Activated CD8-positive, alpha-beta memory T cell treated with anti-CD3 and anti-CD28 coated beads for 4 hours (primary cell): ENCODE results near the gene KRTAP13-3.

Source experiments
- DNase-seq, 2 donors: peaks; one replicate each; pipeline ENCODE4 v3.0.0-alpha.2; 2020; ENCODE audit warnings: low read depth in 2 of 2

KRTAP13-3 gene, protein sequence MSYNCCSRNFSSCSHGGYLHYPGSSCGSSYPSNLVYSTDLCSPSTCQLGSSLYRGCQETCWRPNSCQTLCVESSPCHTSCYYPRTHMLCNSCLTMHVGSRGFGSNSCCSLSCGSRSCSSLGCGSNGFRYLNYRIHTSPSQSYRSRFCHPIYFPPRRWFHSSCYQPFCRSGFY

DNA sequence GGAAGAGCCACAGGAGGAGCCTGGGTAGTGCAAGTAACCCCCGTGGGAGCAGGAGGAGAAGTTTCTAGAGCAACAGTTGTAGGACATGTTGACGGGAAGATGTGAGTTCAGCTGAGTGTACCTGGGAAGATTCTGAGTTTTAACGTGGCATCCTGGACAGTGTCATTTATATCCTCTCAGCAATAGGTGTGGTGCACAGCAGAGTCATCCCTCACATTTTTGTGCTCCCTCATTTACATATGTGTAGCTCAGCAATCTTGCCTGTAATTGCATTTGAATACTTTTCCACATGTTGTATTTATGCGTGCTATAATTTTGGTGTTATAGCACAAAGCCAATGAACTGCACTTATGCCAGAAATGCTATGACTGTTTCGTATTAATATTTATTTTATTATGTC lies at the start of gene KRTAP13-3:
Gene KRTAP13-3 (minus strand): TSS at position 101 of the 400 bp plus-strand sequence. CDS start 14 bp downstream, at position 87.
- no peak for DNase-seq

DNA sequence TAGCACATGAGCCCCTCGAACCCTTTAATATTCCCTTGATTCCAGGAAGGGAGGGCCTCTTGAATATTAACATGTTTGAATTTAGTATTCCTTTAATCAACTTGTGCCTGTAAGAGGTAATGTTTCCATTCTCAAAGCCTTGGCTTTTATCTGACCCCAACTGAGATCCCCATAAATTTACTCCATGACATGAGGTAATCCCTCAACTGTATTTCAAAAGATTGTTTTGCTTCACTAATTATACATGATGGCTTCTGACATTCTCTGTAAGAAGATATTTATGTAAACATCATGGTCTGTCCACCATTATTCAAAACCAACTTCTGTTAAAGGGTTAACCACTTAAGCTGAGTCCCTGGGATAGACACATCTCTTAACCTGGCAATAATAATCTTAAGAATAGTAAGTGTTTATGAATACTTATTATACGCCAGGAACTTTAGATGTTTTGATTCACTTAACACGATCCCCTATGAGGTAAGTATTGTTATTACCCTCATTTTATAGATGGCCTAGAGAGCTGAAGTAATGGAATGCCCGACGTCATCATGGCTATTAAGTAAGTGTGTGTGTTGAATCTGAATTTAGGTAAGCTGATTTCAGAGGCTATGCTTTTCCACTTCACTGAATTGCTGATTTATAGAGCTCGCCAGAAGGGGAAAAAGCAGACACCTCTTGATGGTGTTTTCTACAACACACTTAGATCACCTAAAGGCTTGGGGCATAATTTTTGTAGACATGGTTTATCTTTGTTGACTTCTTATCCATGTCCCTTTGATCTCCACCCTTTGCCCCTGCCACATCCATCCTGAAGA lies 43.4 kb upstream of the KRTAP13-3 start:
- DNase-seq, result no peak

DNA sequence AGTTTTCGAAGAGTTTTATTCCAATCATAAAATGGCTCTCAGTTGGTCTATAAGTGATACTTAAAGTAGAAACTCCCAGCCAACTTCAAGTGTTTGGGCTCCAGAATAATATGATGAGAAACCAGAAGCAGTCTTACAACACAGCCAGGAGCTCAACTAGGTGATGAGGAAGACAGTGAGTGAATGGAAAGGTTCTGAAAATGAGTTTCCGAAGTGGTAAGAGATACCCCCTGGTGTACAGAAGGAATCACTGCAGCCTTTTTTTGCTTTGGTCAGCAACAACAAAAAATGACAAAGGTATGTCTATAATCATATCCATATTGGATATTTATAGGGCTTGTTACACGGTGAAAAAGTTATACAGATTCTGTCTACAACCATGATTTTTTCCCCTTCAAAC lies 38.0 kb upstream of the KRTAP13-3 start:
- no peak for DNase-seq

DNA sequence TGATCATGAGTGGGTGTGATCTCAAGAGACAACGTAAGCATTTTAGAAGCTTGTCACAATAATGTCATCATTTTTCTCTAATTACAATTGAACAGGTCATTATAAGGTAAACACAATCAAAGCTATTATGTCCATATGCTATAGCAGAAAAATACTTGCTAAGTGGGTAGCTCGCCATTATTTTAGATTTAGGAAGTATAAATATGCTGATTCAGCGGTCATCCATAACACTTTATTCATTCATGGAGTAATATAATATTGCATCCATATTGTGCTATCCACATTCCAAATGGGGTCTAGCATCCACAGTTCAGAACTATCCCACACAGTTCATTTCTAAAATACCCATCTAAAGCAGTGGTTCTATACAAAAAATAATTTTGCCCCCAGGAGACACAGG lies 22.8 kb upstream of the KRTAP13-3 start:
- no peak for DNase-seq

DNA sequence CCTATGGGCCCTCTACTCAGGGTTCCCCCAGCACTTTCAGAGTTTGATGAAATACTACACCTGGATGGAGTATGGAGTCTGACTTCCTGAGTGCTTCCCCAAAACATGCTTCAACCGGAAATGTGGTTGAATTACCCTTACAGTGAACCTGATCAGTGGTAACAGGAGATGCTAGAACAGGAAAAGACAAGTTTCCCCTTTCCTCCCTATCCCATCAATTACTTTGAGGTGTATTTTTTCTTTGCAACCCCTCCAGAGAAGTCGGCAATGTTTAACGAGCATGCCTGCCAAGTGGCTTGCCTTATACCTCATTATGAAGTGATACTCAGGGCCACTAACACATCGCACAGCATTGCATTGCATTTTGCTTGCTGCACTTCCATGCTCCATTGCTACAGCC lies 21.3 kb upstream of the KRTAP13-3 start:
- DNase-seq, result no peak

DNA sequence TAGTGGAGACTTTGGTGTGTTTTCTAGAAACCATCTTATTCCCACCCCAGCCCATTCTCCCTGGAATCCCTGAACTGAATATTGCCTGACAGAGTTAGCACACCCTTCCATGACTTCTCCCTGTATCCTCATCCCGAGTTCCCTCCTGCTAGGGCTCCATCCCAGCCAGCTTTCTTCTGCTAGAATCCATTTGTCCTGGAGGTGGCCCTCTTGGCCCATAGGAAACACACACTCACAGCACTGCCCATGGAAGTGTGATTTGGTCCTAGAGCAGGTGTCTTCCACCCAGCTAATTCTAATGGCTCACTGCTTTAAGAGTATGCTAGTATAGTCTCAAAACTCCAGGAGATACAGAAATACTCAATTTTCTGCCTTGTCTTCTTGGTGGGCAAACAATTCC lies 18.5 kb upstream of the KRTAP13-3 start:
- no peak for DNase-seq

DNA sequence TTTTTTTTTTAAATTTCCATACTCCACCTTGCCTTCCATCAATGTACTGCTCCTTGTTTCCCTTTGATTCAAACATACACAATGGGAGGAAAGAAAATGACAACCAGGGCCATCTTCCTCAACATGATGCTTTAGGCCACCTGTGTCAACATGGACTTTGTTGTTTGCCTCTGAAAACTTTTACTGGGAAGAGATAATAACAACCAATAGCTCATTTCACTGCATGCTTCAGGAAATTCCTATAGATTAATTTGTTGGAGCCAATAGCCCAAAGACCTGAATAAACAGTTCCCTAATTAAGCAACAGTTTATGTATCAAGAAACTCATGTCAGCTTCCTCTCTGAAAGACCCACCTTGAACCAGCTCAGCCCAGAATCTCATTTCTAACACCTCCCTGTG lies 17.5 kb upstream of the KRTAP13-3 start:
- no peak for DNase-seq

DNA sequence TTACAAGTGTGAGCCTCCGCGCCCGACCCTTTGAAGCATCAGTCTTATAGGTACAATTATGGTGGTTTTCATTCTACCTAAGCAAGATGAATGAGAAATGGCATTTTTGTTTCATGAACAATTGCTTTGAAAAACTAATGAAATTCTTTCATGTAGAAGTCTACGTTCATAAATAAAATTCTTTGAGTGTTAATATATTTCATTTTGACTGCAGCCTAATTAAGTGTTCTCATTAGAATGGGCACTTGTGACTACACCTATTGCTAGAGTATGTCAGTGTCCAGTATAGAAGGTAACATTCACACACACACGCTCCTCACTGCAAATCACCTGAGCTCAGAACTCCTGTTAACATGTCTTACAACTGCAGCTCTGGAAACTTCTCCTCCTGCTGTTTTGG lies 14.2 kb upstream of the KRTAP13-3 start, which contains the start of gene KRTAP15-1:
Gene KRTAP15-1 (plus strand): TSS at position 301 of the 400 bp plus-strand sequence. CDS start 53 bp downstream, at position 354.
- no peak for DNase-seq

DNA sequence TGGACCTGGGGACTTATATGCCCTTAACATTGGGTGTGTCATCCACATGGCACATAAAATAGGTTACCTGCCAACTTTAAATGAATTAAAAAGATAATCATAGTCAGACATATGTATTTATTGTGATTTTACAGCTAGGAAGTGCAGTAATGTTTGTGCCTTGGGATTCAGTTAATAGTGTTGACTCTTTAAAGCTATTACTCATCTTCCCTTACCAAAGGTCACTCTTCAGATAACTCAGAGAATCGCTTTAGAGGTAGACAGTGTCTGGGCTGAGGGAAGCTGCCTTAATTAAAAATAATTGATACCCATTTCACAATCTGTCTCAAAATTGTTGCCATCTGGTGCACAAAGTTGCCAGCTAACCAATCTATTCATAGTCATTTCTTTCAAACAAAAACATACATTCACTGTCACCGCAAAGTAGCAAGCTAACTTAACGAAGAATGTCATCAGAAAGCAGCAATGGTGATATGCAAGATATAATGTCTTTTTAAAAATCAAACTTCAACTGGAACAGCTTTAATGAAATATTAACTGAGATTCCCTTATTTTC lies 11.4 kb upstream of the KRTAP13-3 start:
- DNase-seq, result no peak

DNA sequence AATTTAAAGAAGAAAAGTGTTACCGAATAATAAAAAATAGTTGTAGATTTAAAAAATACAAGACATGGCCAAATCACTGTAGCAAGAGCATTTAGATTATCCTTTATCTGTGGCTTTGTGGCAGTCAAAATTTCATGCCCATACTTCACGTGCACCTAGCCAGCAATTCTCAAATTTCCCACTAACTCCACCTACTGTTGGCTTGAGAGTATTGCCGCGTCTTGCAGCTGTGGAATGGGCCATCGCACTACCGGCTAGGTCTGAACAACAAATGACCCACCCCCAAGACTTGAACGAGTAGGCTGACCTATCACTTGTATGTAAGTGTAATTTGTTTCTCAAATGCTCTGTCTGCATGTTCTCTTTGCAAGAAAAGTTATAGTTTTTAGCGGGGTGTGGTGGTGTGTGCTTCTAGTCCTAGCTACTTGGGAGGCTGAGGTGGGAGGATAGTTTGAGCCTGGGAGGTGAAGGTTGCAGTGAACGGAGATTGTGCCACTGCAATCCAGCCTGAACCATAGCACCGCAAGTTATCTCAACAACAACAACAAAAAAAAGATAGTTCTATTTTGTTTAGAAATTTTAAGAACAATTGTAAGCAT lies 8.4 kb upstream of the KRTAP13-3 start:
- DNase-seq, result no peak

DNA sequence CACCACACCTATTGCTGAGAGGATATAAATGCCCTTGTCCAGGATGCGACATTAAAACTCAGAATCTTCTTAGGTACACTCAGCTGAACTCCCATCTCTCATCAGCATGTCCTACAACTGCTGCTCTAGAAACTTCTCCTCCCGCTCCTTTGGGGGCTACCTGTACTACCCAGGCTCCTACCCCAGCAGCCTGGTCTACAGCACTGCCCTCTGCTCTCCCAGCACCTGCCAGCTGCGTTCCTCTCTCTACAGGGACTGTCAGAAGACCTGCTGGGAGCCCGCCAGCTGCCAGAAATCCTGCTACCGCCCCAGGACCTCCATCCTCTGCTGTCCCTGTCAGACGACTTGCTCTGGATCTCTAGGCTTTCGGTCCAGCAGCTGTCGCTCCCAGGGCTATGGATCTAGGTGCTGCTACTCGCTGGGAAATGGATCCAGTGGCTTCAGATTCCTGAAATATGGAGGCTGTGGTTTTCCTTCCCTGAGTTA lies 4.5 kb upstream of the KRTAP13-3 start, which contains the start of gene KRTAP13-4:
Gene KRTAP13-4 (plus strand): TSS at position 51 of the 486 bp plus-strand sequence. CDS start 56 bp downstream, at position 107.
- no peak for DNase-seq

DNA sequence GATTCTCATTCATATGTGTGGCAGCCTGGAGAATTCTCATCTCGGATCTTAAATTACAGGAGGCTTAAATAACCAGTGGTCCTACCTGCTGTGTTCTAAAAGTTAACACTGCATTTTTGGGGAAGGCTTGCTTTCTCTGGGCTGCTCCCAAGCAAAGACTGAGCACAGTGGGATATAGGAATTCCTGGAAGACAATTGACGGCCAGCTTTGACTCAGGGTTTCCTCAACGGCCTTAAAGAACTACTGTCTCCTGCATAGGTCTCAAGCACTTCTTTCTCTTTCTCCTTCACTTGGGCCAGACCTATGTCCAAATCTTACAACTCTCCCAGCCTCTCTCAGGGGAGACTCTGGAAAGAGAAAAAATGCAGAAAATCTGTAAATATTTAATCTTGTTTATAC lies 1.0 kb upstream of the KRTAP13-3 start:
- DNase-seq, result no peak

DNA sequence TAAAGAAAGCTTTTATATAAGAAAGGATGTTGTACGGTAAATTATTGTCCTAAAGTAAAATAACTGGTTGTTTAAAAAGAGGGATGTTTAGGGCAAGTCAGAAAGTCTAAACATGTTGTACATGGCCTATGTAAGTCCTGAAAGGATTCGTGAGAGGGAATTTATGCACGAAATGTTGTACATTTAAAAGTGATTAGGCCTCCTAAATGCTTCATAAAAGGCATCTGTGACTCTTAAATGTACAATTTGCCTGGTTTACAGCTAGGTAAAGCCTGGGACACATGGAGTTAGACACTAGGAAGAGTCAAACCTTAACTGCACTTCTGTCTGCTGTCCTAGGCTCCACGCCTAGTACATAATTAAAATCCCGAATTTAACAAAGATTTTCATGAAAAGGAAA lies 9.7 kb downstream of the KRTAP13-3 start:
- no peak for DNase-seq

DNA sequence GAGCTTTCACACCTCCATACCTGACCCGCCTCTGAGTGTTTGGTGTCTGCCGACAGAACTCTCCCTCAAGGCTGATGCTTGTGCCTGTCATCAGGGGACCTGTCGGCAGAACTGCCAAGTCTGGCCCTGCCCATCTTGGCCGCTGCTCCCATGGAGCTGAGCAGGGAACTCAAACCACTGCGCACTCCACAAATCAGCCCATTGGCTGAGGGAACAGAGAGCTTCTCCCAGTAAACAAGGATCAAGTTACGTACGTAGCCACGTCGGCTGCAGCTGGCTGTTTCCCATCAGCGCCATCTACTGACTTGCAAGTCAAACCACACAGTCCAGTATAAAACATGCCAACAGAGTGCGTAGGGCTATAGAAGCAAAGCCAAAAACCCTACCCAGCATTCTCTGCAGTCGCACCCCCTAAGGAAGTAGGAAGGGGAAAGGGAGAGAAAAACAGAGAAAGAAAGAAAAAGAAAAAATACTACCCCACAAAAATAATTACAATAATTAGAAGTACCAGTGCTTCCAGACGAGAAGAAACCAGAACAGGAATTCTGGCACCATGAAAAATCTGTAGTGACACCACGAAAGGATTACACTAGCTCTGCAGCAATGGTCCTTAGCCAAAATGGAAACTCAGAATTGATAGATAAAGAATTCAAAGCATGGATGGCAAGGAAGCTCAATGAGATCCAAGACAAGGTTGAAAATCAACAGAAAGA lies 16.8 kb downstream of the KRTAP13-3 start:
- no peak for DNase-seq

DNA sequence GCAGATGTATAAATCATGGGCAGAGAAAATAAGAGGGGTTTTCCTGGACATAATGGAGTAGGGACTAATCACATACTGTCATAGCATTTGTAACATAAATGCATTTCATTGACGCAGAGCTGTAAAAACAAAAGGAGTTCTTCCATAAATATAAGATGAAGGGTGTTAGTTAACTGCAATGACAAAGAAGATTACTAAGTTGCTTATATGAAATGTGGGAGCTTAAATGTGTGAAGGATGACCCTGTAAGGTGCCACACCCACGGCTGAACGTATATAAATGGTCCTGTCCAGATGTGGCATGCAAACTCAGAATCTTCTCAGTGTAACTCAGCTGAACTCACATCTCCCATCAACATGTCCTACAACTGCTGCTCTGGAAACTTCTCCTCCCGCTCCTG lies 30.0 kb downstream of the KRTAP13-3 start, which contains the start of gene KRTAP13-1:
Gene KRTAP13-1 (plus strand): TSS at position 301 of the 400 bp plus-strand sequence. CDS start 56 bp downstream, at position 357.
- no peak for DNase-seq

DNA sequence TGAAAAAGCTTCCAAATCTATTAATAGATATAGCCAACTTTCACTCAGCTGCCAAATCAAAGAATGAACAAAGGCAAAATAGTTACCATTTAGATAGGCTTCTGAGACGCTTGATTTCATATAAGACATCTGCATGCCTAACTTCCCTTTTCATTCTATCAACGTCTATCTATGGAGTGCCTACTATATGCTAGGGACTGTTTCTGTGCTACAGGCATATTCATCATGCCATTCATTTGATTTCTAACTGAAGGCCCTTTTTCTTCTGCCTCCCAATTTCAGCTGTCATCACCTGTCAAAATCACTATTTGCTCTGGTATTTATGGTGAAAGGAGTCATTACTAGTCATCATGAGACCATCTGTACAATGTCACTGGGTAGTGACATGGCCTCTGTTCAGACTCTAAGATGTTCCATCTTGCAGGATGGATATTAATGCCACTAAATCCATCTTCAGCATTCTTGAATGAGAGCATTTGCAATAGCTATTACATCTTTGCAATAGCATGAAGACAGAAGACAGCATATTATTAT lies 34.2 kb downstream of the KRTAP13-3 start:
- no peak for DNase-seq

DNA sequence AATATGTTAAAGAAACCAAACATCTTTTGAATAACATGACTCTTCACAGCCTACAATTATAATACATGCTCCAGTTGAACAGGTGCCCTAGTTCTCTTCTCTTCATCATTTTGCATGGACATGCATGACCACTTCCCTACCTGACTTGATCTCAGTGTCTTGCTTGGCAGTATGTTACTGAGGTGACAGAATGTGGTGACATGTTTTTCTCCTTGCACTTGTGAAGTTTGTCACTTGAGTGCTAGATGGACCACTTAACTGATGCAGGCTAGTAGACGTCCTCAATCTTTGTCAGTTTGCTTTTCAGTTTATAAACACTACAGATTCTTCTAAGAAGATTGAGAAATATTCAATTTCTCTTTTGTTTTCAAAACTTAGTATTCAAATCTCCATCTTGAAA lies 43.5 kb downstream of the KRTAP13-3 start:
- no peak for DNase-seq
